K562 (cell line): Measurements from ENCODE around the gene TMEM156. TPM values are rescaled to one million over a fixed set of nuclear protein-coding genes. Genes with fewer than 3 reads are reported as not detected.

Experiments
- BACH1 ChIP-seq: fragments of 200-800 bp; sonication (Bioruptor generic); IDR thresholded peaks from 2 replicates; pipeline ENCODE4 v1.6.1; 2016; ENCODE audit warnings: missing genetic modification characterization, missing compliant biosample characterization
- CHD1 ChIP-seq: fragments of 200-600 bp; sonication (generic); IDR thresholded peaks from one replicate; pipeline ENCODE4 v1.6.1; 2012; ENCODE audit warnings: mild to moderate bottlenecking, moderate library complexity, low read length, inconsistent platforms
- HMG20B ChIP-seq: fragments of 250-450 bp; sonication (Bioruptor Pico); IDR thresholded peaks from 2 replicates; pipeline ENCODE4 v1.5.0; 2021; ENCODE audit warnings: mild to moderate bottlenecking
- HNRNPK ChIP-seq: fragments of 200-400 bp; formaldehyde crosslinking; IDR thresholded peaks from one replicate; pipeline ENCODE4 v1.6.1; 2018; ENCODE audit warnings: mild to moderate bottlenecking, low read depth, low read length; ENCODE audit not compliant: poor library complexity, severe bottlenecking
- POLR3A ChIP-seq: IDR thresholded peaks from 2 replicates; pipeline ENCODE4 v1.6.1; 2011; ENCODE audit warnings: borderline replicate concordance, mild to moderate bottlenecking, moderate library complexity; ENCODE audit not compliant: insufficient read length, insufficient read depth; ENCODE audit errors: extremely low read depth
- PTBP1 ChIP-seq: fragments of 200-400 bp; formaldehyde crosslinking; IDR thresholded peaks from 2 replicates; pipeline ENCODE4 v1.6.1; 2017; ENCODE audit warnings: low read depth, low read length
- SETDB1 ChIP-seq: IDR thresholded peaks from one replicate; pipeline ENCODE4 v1.6.1; 2012; ENCODE audit warnings: low read length, control low read depth, inconsistent platforms
- ZFPM2 ChIP-seq: fragments of 250-450 bp; sonication (Bioruptor Pico); IDR thresholded peaks from 2 replicates; pipeline ENCODE4 v1.5.1; 2022; ENCODE audit warnings: mild to moderate bottlenecking
- polyA plus RNA-seq, 8 experiments: library from polyadenylated mRNA; depleted of rRNA in 4 of 8; stranded (reverse) in 5 of 8; unstranded in 3 of 8; fragments of >200 nt; fragmentation: Nextera tagmentation in 2 of 8; fragmentation: Illumina TruSeq in 1 of 8; extraction: Ambion mirVana in 2 of 8; extraction: Trizol in 1 of 8; gene quantifications; 2 replicates each; pipeline versions ENCODE4 v1.2.1 to v1.2.3, GENCODE V29; 2011 to 2014; ENCODE audit warnings: inconsistent platforms in 1 of 8, missing spikeins in 1 of 8
- total RNA-seq, 7 experiments: library from RNA; depleted of rRNA in 6 of 7; stranded (reverse); fragments of >200 nt in 6 of 7; fragmentation: Illumina TruSeq in 2 of 7; extraction: Trizol in 2 of 7; gene quantifications; 2 replicates each; pipeline versions ENCODE4 v1.2.1 to v1.2.3, GENCODE V29; 2011 to 2021; ENCODE audit warnings: low replicate concordance in 1 of 7
- TF ChIP-seq, protein P1 (sequence below): fragments of 450-650 bp; IDR thresholded peaks from 2 replicates; pipeline ENCODE4 v1.6.1; 2016; ENCODE audit warnings: mild to moderate bottlenecking, moderate library complexity
- TF ChIP-seq, protein P2 (sequence below): fragments of 200-800 bp; sonication (Bioruptor generic); IDR thresholded peaks from 2 replicates; pipeline ENCODE4 v1.6.1; 2016; ENCODE audit warnings: missing genetic modification characterization, missing compliant biosample characterization

The TMEM156 gene
- total and polyA plus RNA-seq, 9 of the 15 experiments (the other 6 are each of a cell fraction or from before 2014, with no cell fraction given): 3.5 to 9.6 (median 6.4) TPM

DNA sequence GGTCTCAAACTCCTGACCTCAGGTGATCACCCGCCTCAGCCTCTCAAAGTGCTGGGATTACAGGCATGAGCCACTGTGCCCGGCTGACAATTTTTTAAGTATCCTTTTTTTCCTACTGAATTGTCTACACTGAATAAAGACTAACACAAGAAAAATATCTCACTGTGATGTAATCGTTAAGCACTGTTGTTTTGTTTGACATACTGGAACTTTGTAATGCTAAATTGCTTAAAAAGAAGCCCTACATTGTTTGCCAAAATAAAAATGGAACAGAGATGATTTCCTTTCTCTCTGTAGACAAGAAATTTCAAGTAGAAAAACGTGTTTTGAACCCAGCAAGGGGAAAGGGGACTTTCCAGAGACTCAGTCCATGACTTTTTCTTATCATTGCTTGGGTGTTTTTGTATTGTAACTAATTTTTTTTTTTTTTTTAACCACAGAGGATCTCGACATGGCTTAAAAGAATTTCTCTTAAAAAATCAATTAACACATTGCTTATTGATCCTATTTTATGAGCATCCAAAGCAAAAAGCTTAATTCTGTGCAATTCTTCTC, 74.9 kb downstream of the TMEM156 start (continued):
- TF ChIP-seq, protein P1, sequence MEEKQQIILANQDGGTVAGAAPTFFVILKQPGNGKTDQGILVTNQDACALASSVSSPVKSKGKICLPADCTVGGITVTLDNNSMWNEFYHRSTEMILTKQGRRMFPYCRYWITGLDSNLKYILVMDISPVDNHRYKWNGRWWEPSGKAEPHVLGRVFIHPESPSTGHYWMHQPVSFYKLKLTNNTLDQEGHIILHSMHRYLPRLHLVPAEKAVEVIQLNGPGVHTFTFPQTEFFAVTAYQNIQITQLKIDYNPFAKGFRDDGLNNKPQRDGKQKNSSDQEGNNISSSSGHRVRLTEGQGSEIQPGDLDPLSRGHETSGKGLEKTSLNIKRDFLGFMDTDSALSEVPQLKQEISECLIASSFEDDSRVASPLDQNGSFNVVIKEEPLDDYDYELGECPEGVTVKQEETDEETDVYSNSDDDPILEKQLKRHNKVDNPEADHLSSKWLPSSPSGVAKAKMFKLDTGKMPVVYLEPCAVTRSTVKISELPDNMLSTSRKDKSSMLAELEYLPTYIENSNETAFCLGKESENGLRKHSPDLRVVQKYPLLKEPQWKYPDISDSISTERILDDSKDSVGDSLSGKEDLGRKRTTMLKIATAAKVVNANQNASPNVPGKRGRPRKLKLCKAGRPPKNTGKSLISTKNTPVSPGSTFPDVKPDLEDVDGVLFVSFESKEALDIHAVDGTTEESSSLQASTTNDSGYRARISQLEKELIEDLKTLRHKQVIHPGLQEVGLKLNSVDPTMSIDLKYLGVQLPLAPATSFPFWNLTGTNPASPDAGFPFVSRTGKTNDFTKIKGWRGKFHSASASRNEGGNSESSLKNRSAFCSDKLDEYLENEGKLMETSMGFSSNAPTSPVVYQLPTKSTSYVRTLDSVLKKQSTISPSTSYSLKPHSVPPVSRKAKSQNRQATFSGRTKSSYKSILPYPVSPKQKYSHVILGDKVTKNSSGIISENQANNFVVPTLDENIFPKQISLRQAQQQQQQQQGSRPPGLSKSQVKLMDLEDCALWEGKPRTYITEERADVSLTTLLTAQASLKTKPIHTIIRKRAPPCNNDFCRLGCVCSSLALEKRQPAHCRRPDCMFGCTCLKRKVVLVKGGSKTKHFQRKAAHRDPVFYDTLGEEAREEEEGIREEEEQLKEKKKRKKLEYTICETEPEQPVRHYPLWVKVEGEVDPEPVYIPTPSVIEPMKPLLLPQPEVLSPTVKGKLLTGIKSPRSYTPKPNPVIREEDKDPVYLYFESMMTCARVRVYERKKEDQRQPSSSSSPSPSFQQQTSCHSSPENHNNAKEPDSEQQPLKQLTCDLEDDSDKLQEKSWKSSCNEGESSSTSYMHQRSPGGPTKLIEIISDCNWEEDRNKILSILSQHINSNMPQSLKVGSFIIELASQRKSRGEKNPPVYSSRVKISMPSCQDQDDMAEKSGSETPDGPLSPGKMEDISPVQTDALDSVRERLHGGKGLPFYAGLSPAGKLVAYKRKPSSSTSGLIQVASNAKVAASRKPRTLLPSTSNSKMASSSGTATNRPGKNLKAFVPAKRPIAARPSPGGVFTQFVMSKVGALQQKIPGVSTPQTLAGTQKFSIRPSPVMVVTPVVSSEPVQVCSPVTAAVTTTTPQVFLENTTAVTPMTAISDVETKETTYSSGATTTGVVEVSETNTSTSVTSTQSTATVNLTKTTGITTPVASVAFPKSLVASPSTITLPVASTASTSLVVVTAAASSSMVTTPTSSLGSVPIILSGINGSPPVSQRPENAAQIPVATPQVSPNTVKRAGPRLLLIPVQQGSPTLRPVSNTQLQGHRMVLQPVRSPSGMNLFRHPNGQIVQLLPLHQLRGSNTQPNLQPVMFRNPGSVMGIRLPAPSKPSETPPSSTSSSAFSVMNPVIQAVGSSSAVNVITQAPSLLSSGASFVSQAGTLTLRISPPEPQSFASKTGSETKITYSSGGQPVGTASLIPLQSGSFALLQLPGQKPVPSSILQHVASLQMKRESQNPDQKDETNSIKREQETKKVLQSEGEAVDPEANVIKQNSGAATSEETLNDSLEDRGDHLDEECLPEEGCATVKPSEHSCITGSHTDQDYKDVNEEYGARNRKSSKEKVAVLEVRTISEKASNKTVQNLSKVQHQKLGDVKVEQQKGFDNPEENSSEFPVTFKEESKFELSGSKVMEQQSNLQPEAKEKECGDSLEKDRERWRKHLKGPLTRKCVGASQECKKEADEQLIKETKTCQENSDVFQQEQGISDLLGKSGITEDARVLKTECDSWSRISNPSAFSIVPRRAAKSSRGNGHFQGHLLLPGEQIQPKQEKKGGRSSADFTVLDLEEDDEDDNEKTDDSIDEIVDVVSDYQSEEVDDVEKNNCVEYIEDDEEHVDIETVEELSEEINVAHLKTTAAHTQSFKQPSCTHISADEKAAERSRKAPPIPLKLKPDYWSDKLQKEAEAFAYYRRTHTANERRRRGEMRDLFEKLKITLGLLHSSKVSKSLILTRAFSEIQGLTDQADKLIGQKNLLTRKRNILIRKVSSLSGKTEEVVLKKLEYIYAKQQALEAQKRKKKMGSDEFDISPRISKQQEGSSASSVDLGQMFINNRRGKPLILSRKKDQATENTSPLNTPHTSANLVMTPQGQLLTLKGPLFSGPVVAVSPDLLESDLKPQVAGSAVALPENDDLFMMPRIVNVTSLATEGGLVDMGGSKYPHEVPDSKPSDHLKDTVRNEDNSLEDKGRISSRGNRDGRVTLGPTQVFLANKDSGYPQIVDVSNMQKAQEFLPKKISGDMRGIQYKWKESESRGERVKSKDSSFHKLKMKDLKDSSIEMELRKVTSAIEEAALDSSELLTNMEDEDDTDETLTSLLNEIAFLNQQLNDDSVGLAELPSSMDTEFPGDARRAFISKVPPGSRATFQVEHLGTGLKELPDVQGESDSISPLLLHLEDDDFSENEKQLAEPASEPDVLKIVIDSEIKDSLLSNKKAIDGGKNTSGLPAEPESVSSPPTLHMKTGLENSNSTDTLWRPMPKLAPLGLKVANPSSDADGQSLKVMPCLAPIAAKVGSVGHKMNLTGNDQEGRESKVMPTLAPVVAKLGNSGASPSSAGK: no peak
- TF ChIP-seq SETDB1 (no peak), ZFPM2 (CRISPR knock-in tag) (no peak), POLR3A (no peak), CHD1 (no peak), HNRNPK (no peak), PTBP1 (no peak), HMG20B (CRISPR knock-in tag) (no peak), BACH1 (tag) (no peak)
- TF ChIP-seq, protein P2, sequence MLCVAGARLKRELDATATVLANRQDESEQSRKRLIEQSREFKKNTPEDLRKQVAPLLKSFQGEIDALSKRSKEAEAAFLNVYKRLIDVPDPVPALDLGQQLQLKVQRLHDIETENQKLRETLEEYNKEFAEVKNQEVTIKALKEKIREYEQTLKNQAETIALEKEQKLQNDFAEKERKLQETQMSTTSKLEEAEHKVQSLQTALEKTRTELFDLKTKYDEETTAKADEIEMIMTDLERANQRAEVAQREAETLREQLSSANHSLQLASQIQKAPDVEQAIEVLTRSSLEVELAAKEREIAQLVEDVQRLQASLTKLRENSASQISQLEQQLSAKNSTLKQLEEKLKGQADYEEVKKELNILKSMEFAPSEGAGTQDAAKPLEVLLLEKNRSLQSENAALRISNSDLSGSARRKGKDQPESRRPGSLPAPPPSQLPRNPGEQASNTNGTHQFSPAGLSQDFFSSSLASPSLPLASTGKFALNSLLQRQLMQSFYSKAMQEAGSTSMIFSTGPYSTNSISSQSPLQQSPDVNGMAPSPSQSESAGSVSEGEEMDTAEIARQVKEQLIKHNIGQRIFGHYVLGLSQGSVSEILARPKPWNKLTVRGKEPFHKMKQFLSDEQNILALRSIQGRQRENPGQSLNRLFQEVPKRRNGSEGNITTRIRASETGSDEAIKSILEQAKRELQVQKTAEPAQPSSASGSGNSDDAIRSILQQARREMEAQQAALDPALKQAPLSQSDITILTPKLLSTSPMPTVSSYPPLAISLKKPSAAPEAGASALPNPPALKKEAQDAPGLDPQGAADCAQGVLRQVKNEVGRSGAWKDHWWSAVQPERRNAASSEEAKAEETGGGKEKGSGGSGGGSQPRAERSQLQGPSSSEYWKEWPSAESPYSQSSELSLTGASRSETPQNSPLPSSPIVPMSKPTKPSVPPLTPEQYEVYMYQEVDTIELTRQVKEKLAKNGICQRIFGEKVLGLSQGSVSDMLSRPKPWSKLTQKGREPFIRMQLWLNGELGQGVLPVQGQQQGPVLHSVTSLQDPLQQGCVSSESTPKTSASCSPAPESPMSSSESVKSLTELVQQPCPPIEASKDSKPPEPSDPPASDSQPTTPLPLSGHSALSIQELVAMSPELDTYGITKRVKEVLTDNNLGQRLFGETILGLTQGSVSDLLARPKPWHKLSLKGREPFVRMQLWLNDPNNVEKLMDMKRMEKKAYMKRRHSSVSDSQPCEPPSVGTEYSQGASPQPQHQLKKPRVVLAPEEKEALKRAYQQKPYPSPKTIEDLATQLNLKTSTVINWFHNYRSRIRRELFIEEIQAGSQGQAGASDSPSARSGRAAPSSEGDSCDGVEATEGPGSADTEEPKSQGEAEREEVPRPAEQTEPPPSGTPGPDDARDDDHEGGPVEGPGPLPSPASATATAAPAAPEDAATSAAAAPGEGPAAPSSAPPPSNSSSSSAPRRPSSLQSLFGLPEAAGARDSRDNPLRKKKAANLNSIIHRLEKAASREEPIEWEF (CRISPR knock-in tag): no peak
